ENCODE results near the gene CDK14. TPM values are rescaled to one million over a fixed set of nuclear protein-coding genes. Genes with fewer than 3 reads are reported as not detected.

Gene CDK14
- total RNA-seq, 1 donor from 2014 or later = 6.4 TPM

DNA sequence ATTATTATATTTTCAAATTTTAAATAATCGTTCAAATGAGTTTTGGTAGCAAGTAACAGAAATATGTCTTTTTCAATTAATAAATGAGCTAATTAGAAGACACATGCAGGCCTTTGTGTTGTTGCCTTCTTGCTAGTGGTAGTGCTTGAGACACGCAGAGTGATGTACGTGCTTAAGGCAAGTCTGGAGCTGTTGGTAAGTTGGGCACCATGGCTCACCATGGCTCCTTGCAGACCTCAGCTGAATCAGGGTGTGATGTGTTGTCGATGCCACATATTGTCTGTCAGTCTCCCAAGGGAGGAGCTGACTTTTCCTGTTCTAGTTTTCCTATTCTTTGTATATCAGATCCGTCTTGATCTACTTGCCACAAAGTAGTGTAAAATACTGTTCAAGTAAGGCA is 8.3 kb downstream of the CDK14 start:
- TF ChIP-seq, protein P1, sequence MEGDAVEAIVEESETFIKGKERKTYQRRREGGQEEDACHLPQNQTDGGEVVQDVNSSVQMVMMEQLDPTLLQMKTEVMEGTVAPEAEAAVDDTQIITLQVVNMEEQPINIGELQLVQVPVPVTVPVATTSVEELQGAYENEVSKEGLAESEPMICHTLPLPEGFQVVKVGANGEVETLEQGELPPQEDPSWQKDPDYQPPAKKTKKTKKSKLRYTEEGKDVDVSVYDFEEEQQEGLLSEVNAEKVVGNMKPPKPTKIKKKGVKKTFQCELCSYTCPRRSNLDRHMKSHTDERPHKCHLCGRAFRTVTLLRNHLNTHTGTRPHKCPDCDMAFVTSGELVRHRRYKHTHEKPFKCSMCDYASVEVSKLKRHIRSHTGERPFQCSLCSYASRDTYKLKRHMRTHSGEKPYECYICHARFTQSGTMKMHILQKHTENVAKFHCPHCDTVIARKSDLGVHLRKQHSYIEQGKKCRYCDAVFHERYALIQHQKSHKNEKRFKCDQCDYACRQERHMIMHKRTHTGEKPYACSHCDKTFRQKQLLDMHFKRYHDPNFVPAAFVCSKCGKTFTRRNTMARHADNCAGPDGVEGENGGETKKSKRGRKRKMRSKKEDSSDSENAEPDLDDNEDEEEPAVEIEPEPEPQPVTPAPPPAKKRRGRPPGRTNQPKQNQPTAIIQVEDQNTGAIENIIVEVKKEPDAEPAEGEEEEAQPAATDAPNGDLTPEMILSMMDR (conservative IDR thresholded peaks at IDR 0.05; ENCODE audit: low read depth, low read length) = no peak
- no peak for DNase-seq (ENCODE audit: low read depth)
- H3K4me3 ChIP-seq (ENCODE audit: low read depth, low read length) = no peak overlapping the region

DNA sequence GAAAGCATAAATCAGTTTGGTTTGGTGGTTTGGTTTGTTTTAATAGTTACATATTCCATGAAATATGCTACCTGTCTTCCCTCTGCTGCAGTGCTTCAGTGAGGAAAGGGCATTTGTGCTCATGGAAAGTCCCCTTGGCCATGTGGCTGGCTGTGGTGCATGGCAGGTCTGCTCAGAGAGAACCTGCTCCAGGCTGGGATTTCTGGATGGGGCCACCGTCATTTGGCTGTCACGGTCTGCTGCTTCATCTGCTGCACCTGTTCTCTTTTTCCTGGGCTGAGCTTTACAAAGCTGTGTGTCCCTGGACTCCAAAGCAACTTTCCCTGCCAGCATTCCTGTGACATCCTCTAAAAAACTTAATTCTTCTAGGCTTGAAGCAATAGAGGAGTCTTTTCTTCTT is 8.9 kb downstream of the CDK14 start:
- TF ChIP-seq, protein P1 (conservative IDR thresholded peaks at IDR 0.05; ENCODE audit: low read depth, low read length) = no peak
- no peak overlapping the region for H3K4me3 ChIP-seq (ENCODE audit: low read depth, low read length)
- no peak for DNase-seq (ENCODE audit: low read depth)

DNA sequence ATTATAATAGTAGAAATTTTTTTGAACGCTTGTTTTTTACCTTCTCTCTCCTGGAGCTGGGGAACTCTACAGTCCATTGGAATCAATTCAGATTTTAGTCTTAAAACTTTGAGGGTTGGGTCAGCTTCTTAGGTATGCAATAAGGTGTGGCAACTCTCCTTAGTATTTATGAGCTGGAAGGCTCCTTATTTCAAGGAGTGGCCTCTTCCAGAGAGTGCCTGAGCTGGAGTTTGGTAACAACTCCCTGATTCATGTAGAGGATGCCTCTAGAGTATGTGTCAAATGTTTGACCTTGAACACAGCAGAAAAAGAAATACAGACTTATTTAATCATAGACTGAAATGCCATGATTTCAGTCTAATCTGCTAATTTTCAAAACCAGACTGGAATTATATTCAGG is 11.1 kb downstream of the CDK14 start:
- no peak for DNase-seq (ENCODE audit: low read depth)
- no peak overlapping the region for H3K4me3 ChIP-seq (ENCODE audit: low read depth, low read length)
- TF ChIP-seq, protein P1 (conservative IDR thresholded peaks at IDR 0.05; ENCODE audit: low read depth, low read length) = no peak

DNA sequence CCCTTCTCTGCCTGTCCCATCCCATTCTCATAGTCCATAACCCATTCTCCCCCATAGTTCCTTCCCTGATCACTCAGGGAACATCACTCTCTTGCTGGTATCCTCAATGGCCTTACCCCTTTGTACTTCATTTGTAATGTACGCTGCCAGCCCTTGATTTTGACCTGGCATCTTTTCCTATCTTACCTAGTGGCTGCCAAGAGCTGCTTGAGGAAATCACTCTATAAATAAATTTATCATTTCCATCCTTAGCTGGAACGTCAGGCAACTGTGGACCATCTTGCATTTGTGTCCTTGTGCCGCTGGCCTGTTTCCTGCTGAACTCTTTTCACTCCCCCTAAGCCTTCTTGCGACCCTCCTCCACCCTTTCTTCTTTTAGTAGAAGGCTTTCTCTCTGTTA is 14.0 kb downstream of the CDK14 start:
- no peak overlapping the region for H3K4me3 ChIP-seq (ENCODE audit: low read depth, low read length)
- no peak for DNase-seq (ENCODE audit: low read depth)
- TF ChIP-seq, protein P1 (conservative IDR thresholded peaks at IDR 0.05; ENCODE audit: low read depth, low read length) = no peak

DNA sequence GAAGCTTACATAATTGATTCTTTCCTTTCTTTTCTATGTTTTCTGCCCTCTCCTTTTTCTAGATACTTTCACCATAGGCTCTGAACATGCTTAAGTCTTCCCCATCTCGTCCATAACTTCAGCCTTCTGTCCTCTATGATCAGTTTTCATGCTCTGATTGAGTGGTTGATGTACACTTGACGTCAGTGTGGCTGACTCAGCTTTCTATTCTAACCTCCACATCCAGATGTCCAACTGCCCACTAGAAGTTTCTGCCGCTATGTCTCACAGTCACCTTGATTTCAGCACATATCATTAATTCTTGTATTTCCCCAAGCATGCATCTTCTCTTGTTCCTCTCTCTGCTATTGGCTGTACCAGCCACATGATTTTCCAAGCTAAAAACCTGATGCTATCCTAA is 15.0 kb downstream of the CDK14 start:
- TF ChIP-seq, protein P1 (conservative IDR thresholded peaks at IDR 0.05; ENCODE audit: low read depth, low read length) = no peak
- H3K4me3 ChIP-seq (ENCODE audit: low read depth, low read length) = no peak overlapping the region
- no peak for DNase-seq (ENCODE audit: low read depth)

DNA sequence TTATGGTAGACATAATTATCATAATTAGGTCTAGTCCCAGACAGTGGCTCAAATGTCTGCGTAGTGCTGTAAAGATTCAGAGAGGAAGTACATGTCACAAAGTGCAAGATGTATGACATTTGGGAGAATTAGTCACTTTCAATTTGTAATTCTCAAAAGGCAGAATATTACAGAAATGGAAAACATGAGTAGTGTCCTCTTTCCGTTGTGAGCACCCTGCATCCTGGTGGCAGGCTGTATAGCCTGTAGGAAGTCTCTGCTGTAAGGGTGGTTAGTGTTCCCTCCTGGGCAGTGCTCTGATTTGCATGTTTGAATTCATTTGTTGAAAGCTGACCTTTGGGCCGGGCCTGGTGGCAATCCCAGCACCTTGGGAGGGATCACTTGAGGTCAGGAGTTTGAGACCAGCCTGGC is 17.0 kb downstream of the CDK14 start:
- no peak for DNase-seq (ENCODE audit: low read depth)
- TF ChIP-seq, protein P1 (conservative IDR thresholded peaks at IDR 0.05; ENCODE audit: low read depth, low read length) = no peak

DNA sequence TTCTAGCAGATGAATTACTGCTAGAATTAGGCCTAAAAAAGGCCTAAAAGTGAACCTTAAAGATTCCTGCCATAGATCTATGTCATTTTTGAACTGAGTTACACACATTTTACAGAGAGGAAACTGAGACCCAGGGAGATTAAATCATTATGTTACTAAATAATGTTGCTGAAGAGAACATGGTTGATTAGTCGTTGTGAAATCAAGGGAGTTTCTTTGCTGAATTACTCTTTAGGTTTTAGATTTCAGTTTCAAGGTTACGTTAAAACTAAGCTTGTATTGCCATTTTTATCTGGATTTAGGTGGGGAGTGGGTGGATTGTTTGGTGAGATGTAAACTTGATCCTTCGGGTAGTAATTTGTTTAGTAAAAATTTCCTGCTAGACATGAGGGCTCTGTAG is 21.3 kb downstream of the CDK14 start:
- H3K4me3 ChIP-seq (ENCODE audit: low read depth, low read length) = no peak overlapping the region
- TF ChIP-seq, protein P1 (conservative IDR thresholded peaks at IDR 0.05; ENCODE audit: low read depth, low read length) = no peak
- no peak for DNase-seq (ENCODE audit: low read depth)

More for the DNA sequence above, 17.0 kb downstream of the CDK14 start:
- no peak overlapping the region for H3K4me3 ChIP-seq (ENCODE audit: low read depth, low read length)
